Iris pigment epithelial cell (primary cell): Measurements from ENCODE around the gene CAMKK1.

ENCODE experiments used
- DNase-seq: peaks from one replicate; pipeline ENCODE4 v3.0.0-alpha.2; 2011; ENCODE audit warnings: low read depth

Gene CAMKK1

GRCh38 chr17:3896108-3896967, 3.5 kb upstream of the CAMKK1 start:
- DNase-seq: no peak

DNA sequence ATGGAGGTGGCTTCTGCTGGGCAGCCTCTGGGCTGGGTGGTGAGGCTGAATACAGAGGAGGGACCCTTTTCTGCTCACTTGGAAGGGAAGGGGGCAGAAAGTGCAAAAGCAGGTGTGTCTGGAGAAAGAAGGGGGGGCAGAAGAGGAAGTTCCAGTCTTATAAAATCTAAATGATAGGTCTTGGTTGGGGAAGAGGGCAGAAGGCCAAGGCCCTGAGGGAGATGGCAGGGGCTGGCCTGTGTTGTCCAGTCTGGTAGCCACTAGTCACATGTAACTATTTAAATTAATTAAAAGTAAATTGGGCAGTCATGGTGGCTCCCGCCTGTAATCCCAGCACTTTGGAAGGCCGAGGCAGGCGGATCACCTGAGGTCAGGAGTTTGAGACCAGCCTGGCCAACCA, 2.5 kb upstream of the CAMKK1 start:
- DNase-seq: no peak

DNA sequence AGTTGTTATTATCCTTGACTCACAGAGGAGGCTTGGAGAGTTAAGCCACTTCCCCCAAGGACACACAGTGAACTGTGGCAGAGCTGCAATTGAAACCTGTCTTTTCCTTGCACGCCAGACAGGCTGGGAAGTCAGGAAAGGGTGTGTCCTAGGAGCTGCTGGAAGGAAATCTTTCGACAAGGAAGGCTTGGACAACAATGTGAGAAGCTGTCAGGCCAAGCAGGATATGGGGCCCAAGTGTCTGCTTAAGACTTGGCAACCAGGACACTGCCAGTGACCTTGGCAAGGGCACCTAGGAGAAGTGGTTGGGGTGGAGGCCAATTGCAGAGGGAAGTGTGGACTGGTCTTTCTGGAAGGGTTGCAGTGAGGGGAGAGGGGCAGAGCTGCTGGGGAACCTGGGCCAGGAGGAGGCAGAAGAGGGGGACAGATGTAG, 2.1 kb upstream of the CAMKK1 start:
- DNase-seq: peak; percentile 38

- DNase-seq: no peak
Measured at GRCh38 chr17:3894188-3894587, 1.3 kb upstream of the CAMKK1 start.

DNA sequence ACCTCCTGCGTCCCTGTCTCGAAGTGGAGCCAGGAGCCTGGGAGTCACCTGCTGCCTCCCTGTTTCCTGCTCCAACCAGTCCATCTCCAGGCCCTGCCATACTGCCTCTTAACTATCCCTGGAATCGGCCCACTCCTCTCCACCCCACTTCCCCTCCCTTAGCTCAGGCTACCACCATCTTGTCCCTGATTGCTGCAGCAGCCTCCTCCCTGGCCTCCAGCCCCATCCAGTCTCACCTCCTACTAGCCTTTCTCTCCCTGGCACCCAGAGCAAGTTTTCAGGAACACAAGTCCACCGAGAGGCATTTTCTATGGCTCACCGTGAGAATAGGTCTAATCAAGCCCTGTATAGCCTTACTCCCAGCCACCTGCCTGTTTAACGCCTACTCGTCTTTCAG, 865 bp upstream of the CAMKK1 start:
- DNase-seq: no peak

- peak; percentile 57 for DNase-seq
Measured at GRCh38 chr17:3892095-3892998, 506 bp downstream of the CAMKK1 start.

GRCh38 chr17:3891626-3892094, 1.2 kb downstream of the CAMKK1 start:
- peak; percentile 9 for DNase-seq

DNA sequence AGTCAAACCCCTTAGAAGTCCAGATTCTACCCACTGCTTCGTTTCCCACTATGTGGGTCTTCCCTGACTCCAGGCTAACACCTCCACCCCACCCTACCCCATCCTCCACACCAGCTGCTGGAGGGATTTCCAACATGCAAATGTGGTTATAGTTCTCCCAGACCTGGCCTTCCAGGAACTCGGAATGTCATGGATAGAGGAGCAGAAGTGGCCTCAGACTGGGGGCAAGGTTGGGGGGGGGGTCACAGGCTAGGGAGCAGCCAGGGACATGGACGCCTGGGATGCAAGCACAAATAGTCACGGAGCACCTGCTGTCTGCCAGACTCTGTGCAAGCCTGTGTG, 2.0 kb downstream of the CAMKK1 start:
- no peak for DNase-seq

GRCh38 chr17:3890082-3890877, 2.6 kb downstream of the CAMKK1 start:
- DNase-seq: peak; percentile 83

DNA sequence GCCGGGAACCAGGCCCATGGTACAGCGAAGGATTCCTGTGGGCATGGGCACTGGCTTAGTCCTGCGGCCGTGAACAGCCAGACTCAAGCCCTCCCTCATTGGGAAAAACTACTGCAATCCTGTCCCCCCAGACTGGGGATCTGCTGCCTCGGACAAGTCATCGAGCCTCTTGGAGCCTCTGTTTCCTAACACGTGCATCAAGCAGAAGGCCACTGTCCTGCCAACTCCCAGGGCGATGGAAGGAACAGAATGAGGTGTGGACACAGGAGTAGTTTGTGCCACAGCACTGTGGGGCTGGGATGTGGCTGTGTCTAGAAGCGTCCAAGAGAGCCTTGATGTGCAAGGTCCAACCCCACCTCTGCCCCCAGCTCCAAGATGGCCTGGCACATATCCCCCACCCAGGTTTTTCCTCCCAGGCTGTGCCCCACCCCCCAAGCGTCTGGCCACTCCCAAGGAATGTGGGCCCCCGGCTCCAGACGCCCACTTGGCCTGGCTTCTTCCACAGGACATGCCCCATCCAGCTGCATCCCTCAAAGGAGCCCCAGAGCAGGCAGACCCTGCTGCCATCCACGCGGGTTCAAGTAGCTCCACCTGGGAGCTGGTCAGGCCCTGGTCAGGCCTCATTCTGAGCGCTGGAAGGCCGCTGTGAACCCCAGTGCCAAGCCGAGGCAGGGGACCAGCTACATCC, 3.4 kb downstream of the CAMKK1 start:
- peak; percentile 4 for DNase-seq

DNA sequence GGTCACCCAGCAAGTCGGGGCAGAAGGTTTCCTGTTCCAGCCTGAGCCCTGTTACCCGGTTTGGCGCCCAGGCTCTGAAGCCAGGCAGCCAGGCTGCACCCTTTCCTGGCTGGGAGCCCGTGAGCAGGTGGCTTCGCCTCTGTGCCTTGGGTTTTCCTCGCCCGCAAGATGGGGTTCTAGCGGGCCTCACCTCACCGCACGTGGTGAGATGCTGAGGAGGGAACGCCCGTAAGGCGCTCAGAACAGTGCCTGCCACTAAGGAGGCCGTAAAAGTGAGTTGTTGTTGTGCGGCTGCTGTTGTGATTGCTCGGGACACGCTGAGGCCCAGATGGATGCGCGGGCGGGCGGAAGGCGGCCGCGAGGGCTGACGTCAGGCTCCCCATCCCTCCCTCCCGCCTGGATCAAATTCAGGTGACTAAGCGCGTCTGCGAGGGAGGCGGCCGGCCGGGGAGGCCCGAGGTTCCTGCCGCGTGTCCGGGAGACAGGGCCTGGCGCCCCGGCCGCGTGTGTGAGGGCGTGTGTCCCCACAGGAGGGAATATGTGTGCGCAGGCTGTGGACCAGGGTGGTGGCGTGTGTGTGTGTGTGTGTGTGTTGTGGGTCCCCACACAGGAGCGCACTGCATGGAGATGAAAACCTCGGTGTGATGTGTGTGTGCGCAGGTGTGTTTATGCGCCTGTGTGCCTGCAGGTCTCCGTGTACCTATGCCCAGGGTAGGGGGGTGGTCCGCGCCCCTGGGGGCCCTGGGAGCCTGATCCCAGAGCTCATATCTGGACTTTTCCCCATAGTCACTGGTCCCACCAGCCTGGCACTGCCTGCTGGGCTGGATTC, 4.3 kb downstream of the CAMKK1 start:
- DNase-seq: peak; percentile 96

GRCh38 chr17:3887804-3888203, 5.0 kb downstream of the CAMKK1 start:
- DNase-seq: peak; percentile 6

GRCh38 chr17:3887394-3887793, 5.5 kb downstream of the CAMKK1 start:
- no peak for DNase-seq

DNA sequence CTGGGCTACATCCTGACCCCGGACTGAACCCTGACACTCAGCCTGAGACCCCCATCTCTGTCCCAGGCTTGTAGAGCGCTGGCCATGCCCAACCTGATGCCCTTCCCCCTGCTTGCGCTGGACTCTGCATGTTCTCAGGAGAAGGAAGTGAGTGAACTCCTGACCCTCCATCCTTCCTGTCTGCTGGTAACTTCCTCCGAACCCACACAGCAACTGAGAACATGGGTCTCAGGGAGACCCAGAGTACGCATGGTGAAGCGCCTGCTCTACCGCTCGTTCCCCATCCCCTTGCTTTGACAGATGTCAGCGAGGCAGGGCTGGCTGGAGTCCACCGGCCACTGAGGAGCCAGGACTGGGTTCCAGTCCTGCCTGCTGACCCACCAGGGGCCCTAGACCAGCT, 6.1 kb downstream of the CAMKK1 start:
- peak; percentile 6 for DNase-seq

DNA sequence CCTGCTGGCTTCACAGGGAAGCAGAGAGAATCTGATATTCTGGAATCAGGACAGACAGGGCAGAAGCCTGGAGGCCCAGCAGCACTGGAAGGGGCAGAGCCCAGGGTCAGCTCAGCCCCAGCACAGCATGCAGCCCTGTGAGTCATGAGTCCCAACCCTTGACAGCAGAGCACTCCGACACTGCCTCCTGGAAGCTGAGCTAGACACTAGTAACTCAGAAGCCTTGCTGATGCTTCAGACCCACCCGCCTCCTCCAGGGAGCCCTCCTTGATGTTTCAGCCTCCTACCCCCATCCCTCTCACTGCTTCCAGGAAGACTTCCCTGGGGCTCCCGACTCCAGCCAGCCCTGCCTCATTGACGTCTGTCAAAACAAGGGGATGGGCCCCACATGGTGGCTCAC, 6.9 kb downstream of the CAMKK1 start:
- DNase-seq: peak; percentile 78

- no peak for DNase-seq
Measured at GRCh38 chr17:3885271-3885670, 7.6 kb downstream of the CAMKK1 start.

DNA sequence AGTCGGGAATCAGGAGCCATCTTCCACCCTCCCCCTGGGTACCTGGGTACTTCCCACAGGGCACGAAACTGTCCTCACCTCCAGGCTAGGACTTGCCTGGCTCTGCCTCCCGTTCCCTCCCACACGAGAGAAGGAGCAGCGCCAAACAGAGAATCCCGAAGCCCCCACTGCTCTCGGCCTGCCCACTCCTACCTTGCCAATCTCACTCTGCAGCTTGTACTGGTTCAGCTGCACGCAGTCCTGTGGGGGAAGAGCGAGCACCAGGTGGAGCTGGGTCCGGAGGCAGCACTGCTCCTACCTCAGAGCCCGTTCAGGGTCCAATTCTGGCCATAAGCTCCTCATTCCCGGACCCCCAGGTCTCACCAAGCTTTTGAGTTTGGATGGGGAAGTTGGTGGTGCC, 8.7 kb downstream of the CAMKK1 start:
- DNase-seq: no peak

DNA sequence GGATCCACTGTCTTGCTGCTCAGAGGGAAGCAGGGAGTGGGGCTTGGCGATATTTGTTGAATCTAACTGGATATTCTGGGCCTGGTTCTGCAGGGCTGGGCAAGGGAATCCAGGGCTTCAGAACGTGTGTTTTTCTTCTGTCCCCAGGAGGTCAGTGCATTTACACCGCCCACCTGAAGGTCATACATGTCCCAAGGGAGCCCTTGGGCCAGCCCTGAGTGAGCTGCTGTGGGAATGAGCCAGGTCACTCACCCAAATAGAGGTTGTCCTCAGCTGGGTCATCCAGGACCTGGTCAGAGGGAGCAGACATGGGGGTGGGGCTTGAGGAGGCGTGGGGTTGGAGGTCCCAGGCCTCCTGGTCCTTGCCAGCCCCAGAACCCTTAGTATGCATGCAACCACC, 10.6 kb downstream of the CAMKK1 start:
- DNase-seq: no peak

DNA sequence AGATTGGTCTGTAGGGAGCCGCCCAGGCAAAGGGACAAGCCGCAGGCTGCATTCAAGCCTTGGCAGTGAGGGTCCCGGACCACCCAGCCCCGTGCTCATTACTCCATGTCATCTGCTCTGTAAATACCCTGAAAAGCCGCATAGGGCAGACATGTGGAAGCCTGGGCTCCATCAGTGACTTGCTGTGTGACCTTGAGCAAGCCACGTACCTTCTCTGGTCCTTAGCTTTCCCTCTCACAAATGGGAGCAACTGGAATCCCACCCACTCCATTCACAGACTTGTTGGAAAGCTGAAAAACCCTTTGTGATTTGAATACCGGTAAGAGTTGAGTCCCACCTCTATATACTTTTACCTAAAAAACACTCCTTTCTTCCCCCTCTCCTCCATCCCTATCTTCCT, 11.9 kb downstream of the CAMKK1 start:
- no peak for DNase-seq

GRCh38 chr17:3879591-3880417, 13.0 kb downstream of the CAMKK1 start:
- DNase-seq: no peak
